ENCODE data around the gene TRIM62.
A peak's percentile ranks its signal among the peaks of the same experiment; 100 is the strongest.

TRIM62 gene

GRCh38 chr1:33168556-33169289 lies 13.1 kb downstream of the TRIM62 start:
- H3K36me3 ChIP-seq (ENCODE audit: insufficient read depth, low read length) = no peaks in the 10 kb centered on the region

GRCh38 chr1:33167650-33168447 lies 14.0 kb downstream of the TRIM62 start:
- Histone ChIP-seq H3K4me2 (ENCODE audit: low read depth, low read length, poor library complexity, severe bottlenecking) (no peak overlapping the region), H3K27me3 (ENCODE audit: insufficient read depth, low read length, poor library complexity, severe bottlenecking) (no peaks in the 10 kb centered on the region), H3K9ac (ENCODE audit: low read depth, low read length, poor library complexity, severe bottlenecking) (no peak overlapping the region), H3K4me1 (ENCODE audit: insufficient read depth, low read length, poor library complexity, severe bottlenecking) (peaks cover 14% of the 10 kb centered on the region), H3K9me3 (ENCODE audit: insufficient read depth, low read depth, low read length) (no peaks in the 10 kb centered on the region), H3K79me2 (ENCODE audit: insufficient read depth, low read length) (no peaks in the 10 kb centered on the region), H3K9me2 (replicated peaks; ENCODE audit: low read depth, low read length) (no peaks in the 10 kb centered on the region), H2AFZ (ENCODE audit: low read length) (no peak overlapping the region), H4K20me1 (ENCODE audit: insufficient read depth, low read length, poor library complexity, severe bottlenecking) (no peaks in the 10 kb centered on the region), H3K36me3 (ENCODE audit: insufficient read depth, low read length) (no peaks in the 10 kb centered on the region), H3K4me3 (ENCODE audit: low read length, poor library complexity, severe bottlenecking) (no peak overlapping the region), H3F3A (ENCODE audit: low read depth) (no peaks in the 10 kb centered on the region)
- TF ChIP-seq EZH2phosphoT487 (IDR thresholded peaks at IDR 0.05; ENCODE audit: borderline replicate concordance) (no peak), CTCF (conservative IDR thresholded peaks at IDR 0.05; ENCODE audit: low read length) (no peak)

More at GRCh38 chr1:33168556-33169289, 13.1 kb downstream of the TRIM62 start:
- Histone ChIP-seq H3K9me3 (ENCODE audit: insufficient read depth, low read depth, low read length) (no peaks in the 10 kb centered on the region), H3K4me1 (ENCODE audit: insufficient read depth, low read length, poor library complexity, severe bottlenecking) (peaks cover 9% of the 10 kb centered on the region), H3K79me2 (ENCODE audit: insufficient read depth, low read length) (no peaks in the 10 kb centered on the region), H2AFZ (ENCODE audit: low read length) (no peak overlapping the region), H3F3A (ENCODE audit: low read depth) (no peaks in the 10 kb centered on the region), H3K9me2 (replicated peaks; ENCODE audit: low read depth, low read length) (no peaks in the 10 kb centered on the region), H3K9ac (ENCODE audit: low read depth, low read length, poor library complexity, severe bottlenecking) (no peak overlapping the region), H4K20me1 (ENCODE audit: insufficient read depth, low read length, poor library complexity, severe bottlenecking) (no peaks in the 10 kb centered on the region), H3K4me2 (ENCODE audit: low read depth, low read length, poor library complexity, severe bottlenecking) (no peak overlapping the region), H3K4me3 (ENCODE audit: low read length, poor library complexity, severe bottlenecking) (no peak overlapping the region), H3K27me3 (ENCODE audit: insufficient read depth, low read length, poor library complexity, severe bottlenecking) (no peaks in the 10 kb centered on the region)
- TF ChIP-seq CTCF (conservative IDR thresholded peaks at IDR 0.05; ENCODE audit: low read length) (0 out of 2 replicates have a peak, but pooled peaks have one; percentile 16), EZH2phosphoT487 (IDR thresholded peaks at IDR 0.05; ENCODE audit: borderline replicate concordance) (no peak)

GRCh38 chr1:33165809-33166208 lies 16.0 kb downstream of the TRIM62 start:
- no peak overlapping the region for H3K4me2 ChIP-seq (ENCODE audit: low read depth, low read length, poor library complexity, severe bottlenecking)
- H3K4me1 ChIP-seq (ENCODE audit: insufficient read depth, low read length, poor library complexity, severe bottlenecking) = peaks cover 7% of the 10 kb centered on the region

More at GRCh38 chr1:33165809-33166208, 16.0 kb downstream of the TRIM62 start:
- H3K9me2 ChIP-seq (replicated peaks; ENCODE audit: low read depth, low read length) = no peaks in the 10 kb centered on the region
- TF ChIP-seq EZH2phosphoT487 (IDR thresholded peaks at IDR 0.05; ENCODE audit: borderline replicate concordance) (no peak), CTCF (conservative IDR thresholded peaks at IDR 0.05; ENCODE audit: low read length) (no peak)
- no peaks in the 10 kb centered on the region for H4K20me1 ChIP-seq (ENCODE audit: insufficient read depth, low read length, poor library complexity, severe bottlenecking)
- H3K9ac ChIP-seq (ENCODE audit: low read depth, low read length, poor library complexity, severe bottlenecking) = no peak overlapping the region
- H3F3A ChIP-seq (ENCODE audit: low read depth) = no peaks in the 10 kb centered on the region
- no peaks in the 10 kb centered on the region for H3K9me3 ChIP-seq (ENCODE audit: insufficient read depth, low read depth, low read length)
- H3K79me2 ChIP-seq (ENCODE audit: insufficient read depth, low read length) = no peaks in the 10 kb centered on the region
- H3K4me3 ChIP-seq (ENCODE audit: low read length, poor library complexity, severe bottlenecking) = no peak overlapping the region
- no peak overlapping the region for H2AFZ ChIP-seq (ENCODE audit: low read length)
- no peaks in the 10 kb centered on the region for H3K36me3 ChIP-seq (ENCODE audit: insufficient read depth, low read length)
- H3K27me3 ChIP-seq (ENCODE audit: insufficient read depth, low read length, poor library complexity, severe bottlenecking) = no peaks in the 10 kb centered on the region

Data from Loucy (cell line).